ENCODE results near the gene SLC10A6. TPM values are rescaled to one million over a fixed set of nuclear protein-coding genes. Genes with fewer than 3 reads are reported as not detected.

SLC10A6 gene
- total RNA-seq, 1 experiment from 2014 or later = not detected

GRCh38 chr4:86791126-86791525 is 58.1 kb downstream of the SLC10A6 start:
- ATAC-seq = no peak
- no peaks in the 10 kb centered on the region for H4K20me1 ChIP-seq (ENCODE audit: low read length)
- H3K36me3 ChIP-seq (ENCODE audit: low read depth, low read length) = no peaks in the 10 kb centered on the region
- ChIA-PET POLR2A (ENCODE audit: unreplicated experiment) (no interaction called here), CTCF (no interaction called here)
- H3F3A ChIP-seq (ENCODE audit: low read length, unreplicated experiment) = no peaks in the 10 kb centered on the region
- H3K27ac ChIP-seq (ENCODE audit: low read length) = no peak overlapping the region
- H3K9me2 ChIP-seq (replicated peaks; ENCODE audit: low read length) = no peaks in the 10 kb centered on the region
- no peaks in the 10 kb centered on the region for H3K9me3 ChIP-seq (ENCODE audit: low read length)
- H3K27me3 ChIP-seq (ENCODE audit: low read length) = no peaks in the 10 kb centered on the region
- BruUV-seq (replicated peaks) = no TSS peak
- intact Hi-C loops (cut with micrococcal nuclease) = no loop called here
- H2AFZ ChIP-seq (ENCODE audit: low read length) = no peak overlapping the region
- H3K4me2 ChIP-seq (ENCODE audit: low read length) = no peak overlapping the region
- DNase-seq = no peak
- no peaks in the 10 kb centered on the region for H3K4me1 ChIP-seq (ENCODE audit: insufficient read depth, low read length)
- H3K79me2 ChIP-seq (ENCODE audit: low read length) = no peaks in the 10 kb centered on the region
- no peak overlapping the region for H3K4me3 ChIP-seq (ENCODE audit: low read length)
- TF ChIP-seq, protein P1, sequence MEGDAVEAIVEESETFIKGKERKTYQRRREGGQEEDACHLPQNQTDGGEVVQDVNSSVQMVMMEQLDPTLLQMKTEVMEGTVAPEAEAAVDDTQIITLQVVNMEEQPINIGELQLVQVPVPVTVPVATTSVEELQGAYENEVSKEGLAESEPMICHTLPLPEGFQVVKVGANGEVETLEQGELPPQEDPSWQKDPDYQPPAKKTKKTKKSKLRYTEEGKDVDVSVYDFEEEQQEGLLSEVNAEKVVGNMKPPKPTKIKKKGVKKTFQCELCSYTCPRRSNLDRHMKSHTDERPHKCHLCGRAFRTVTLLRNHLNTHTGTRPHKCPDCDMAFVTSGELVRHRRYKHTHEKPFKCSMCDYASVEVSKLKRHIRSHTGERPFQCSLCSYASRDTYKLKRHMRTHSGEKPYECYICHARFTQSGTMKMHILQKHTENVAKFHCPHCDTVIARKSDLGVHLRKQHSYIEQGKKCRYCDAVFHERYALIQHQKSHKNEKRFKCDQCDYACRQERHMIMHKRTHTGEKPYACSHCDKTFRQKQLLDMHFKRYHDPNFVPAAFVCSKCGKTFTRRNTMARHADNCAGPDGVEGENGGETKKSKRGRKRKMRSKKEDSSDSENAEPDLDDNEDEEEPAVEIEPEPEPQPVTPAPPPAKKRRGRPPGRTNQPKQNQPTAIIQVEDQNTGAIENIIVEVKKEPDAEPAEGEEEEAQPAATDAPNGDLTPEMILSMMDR (conservative IDR thresholded peaks at IDR 0.05; ENCODE audit: low read depth, low read length) = no peak
- TF ChIP-seq EZH2 (IDR thresholded peaks at IDR 0.05; ENCODE audit: low read length, unreplicated experiment) = no peak
- TF ChIP-seq EZH2phosphoT487 (IDR thresholded peaks at IDR 0.05; ENCODE audit: borderline replicate concordance, low read length) = no peak
- no peak overlapping the region for H3K9ac ChIP-seq (ENCODE audit: low read length)

DNA sequence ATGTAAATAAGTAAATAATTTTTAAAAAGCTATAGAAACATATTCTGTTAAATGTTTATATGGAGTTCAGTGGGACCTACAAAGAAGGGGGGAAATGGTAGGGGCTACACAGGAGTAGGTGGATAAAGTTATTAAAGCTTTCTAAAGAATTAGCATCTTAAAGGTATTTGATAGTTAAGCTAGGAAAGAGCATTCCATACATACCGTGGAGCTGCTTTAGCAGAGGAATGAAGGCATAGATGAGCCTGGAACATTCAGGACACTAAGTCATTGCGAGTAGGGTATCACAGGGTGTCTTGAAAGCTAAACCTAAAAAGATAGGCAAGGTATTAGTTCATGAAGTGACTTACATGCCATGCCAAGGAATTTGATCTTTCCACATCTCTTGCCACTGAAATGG is 60.4 kb downstream of the SLC10A6 start:
- ChIA-PET CTCF (no interaction called here), POLR2A (ENCODE audit: unreplicated experiment) (no interaction called here)
- H2AFZ ChIP-seq (ENCODE audit: low read length) = no peak overlapping the region
- no peak overlapping the region for H3K9ac ChIP-seq (ENCODE audit: low read length)
- no peak overlapping the region for H3K4me2 ChIP-seq (ENCODE audit: low read length)
- no peaks in the 10 kb centered on the region for H3K79me2 ChIP-seq (ENCODE audit: low read length)
- BruUV-seq (replicated peaks) = no TSS peak
- H3F3A ChIP-seq (ENCODE audit: low read length, unreplicated experiment) = peaks cover 3% of the 10 kb centered on the region
- no peaks in the 10 kb centered on the region for H4K20me1 ChIP-seq (ENCODE audit: low read length)
- ATAC-seq (no peak), DNase-seq (no peak)
- no peaks in the 10 kb centered on the region for H3K9me3 ChIP-seq (ENCODE audit: low read length)
- no peak overlapping the region for H3K27ac ChIP-seq (ENCODE audit: low read length)
- intact Hi-C loops (cut with micrococcal nuclease) = no loop called here
- H3K36me3 ChIP-seq (ENCODE audit: low read depth, low read length) = no peaks in the 10 kb centered on the region
- no peaks in the 10 kb centered on the region for H3K4me1 ChIP-seq (ENCODE audit: insufficient read depth, low read length)
- H3K4me3 ChIP-seq (ENCODE audit: low read length) = no peak overlapping the region
- TF ChIP-seq, protein P1 (conservative IDR thresholded peaks at IDR 0.05; ENCODE audit: low read depth, low read length) = no peak
- no peak for TF ChIP-seq EZH2 (IDR thresholded peaks at IDR 0.05; ENCODE audit: low read length, unreplicated experiment)
- TF ChIP-seq EZH2phosphoT487 (IDR thresholded peaks at IDR 0.05; ENCODE audit: borderline replicate concordance, low read length) = no peak
- H3K27me3 ChIP-seq (ENCODE audit: low read length) = no peaks in the 10 kb centered on the region
- no peaks in the 10 kb centered on the region for H3K9me2 ChIP-seq (replicated peaks; ENCODE audit: low read length)

DNA sequence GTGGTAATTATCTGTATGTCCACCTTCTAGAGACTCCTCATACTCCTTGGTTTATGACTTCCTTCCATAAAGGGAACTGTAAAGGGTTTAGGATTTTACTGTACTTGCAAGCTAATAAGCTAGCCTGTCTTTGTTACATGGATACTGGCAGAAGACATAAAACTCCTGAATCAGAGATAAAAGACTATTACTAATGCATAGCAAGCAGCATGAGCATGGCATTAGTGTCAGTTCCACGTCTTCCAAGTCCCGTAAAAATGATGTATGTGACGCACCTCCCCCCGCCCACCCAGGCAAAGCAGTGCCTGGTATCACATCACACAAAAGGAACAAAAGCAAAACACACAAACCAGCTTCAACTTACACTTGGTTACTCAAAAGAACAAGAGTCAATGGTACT is 71.0 kb downstream of the SLC10A6 start:
- no peak overlapping the region for H3K27ac ChIP-seq (ENCODE audit: low read length)
- intact Hi-C loops (cut with micrococcal nuclease) = no loop called here
- BruUV-seq (replicated peaks) = no TSS peak
- H3K36me3 ChIP-seq (ENCODE audit: low read depth, low read length) = no peaks in the 10 kb centered on the region
- no peak overlapping the region for H3K4me2 ChIP-seq (ENCODE audit: low read length)
- H4K20me1 ChIP-seq (ENCODE audit: low read length) = no peaks in the 10 kb centered on the region
- no peaks in the 10 kb centered on the region for H3F3A ChIP-seq (ENCODE audit: low read length, unreplicated experiment)
- H3K9me2 ChIP-seq (replicated peaks; ENCODE audit: low read length) = no peaks in the 10 kb centered on the region
- no peaks in the 10 kb centered on the region for H3K9me3 ChIP-seq (ENCODE audit: low read length)
- ATAC-seq (no peak), DNase-seq (peak; percentile 7)
- ChIA-PET POLR2A (ENCODE audit: unreplicated experiment) (no interaction called here), CTCF (no interaction called here)
- TF ChIP-seq EZH2phosphoT487 (IDR thresholded peaks at IDR 0.05; ENCODE audit: borderline replicate concordance, low read length) (no peak), EZH2 (IDR thresholded peaks at IDR 0.05; ENCODE audit: low read length, unreplicated experiment) (no peak)
- TF ChIP-seq, protein P1 (conservative IDR thresholded peaks at IDR 0.05; ENCODE audit: low read depth, low read length) = no peak
- no peaks in the 10 kb centered on the region for H3K27me3 ChIP-seq (ENCODE audit: low read length)
- H2AFZ ChIP-seq (ENCODE audit: low read length) = no peak overlapping the region
- H3K4me3 ChIP-seq (ENCODE audit: low read length) = no peak overlapping the region
- H3K9ac ChIP-seq (ENCODE audit: low read length) = no peak overlapping the region
- H3K4me1 ChIP-seq (ENCODE audit: insufficient read depth, low read length) = no peaks in the 10 kb centered on the region
- H3K79me2 ChIP-seq (ENCODE audit: low read length) = no peaks in the 10 kb centered on the region

Data from PC-3 (cell line).